HG02588 (cell line): ENCODE measurements around the gene PCNX3.
"Not testable (repeated sequence)": the region's sequence is repeated elsewhere in the genome, so short reads cannot be mapped to it uniquely, and the experiment has no call there.

Source experiments
- ATAC-seq: cut with Tn5 transposase; IDR thresholded peaks from one replicate; pipeline ENCODE4 v1.9.1; 2021; ENCODE audit warnings: mild to moderate bottlenecking, moderate library complexity; ENCODE audit not compliant: unreplicated experiment

Gene PCNX3

DNA sequence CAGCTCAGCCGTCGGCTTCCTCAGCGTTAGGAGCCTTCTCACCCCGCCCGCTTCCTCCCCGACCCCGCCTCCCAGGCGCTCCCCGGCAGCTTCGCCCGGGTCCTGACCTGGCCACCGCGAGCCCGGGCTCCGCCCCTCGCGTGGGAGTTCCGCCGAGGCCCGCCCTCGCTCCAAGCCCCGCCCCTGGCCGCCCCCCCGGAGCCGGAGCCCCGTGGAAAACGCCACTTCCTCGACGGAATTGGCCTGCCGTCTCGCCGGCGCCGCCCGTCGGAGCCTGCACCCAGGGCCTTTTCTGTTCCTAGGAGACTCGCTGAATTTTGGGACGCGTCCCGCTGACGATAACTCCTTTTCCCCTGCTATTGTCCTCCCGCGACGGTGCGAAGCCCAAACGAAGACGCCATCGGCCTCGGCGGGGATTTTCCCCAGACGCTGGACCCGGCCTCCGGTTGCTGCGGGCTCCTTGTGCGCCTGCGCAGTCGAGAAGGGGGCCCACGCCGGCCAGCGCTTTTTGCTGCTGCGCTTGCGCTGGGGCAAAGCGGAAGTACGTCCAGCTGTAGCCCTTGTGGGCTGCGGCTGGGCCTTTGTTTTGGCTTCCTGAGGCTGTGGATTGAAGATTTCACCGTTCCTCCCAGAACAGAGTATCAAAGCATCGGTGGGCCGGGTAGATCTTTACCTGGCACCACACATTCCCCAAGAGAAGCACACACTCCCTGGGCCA lies 37.1 kb downstream of the PCNX3 start:
- peak; percentile 79 for ATAC-seq

DNA sequence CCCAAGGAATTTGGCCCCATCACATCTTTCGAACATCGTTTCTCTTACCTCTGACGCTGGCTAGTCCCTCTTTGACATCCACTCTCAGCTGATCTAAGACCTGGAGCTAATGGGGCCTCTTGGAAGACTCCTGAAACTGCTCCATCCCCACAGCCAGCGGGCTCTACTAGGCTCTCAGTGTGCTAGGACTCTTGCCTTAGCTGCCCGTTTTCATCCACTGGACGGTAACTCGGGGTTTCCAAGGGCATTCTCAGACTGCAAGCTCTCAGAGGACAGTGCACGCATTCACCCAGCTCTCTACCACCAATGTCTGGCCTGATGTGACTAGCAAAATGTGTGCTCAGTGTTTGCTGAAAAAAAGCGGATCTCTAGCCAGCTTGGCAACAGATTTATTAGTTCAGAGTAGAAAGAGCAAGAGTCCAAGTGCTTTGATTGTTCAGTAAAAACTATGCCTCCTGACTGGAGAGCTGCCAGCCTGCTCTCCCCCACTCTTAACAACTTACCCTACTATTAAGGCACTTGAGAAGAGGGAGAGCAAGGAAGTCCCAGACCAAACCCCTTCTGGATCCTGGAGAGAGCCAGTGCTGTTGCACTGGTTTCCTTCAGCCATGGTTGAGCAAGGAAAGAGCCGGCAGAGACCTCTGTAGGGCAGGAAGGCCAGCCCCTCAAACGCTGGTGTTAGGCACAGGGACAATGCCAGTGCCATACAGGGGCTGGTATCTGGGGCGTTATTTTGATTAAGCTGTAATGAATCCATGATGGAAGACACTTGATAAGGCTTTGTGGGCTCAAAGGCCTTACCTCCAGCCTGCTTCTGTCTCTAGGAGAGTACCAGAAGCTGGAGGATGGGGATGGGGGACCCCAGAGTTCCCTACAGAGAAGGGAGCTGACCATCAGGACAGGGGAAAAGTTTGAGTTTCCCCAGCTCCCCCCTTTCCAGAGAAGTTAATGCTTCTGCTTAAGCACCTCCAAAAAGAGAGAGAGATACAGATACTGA lies 38.0 kb downstream of the PCNX3 start:
- no peak for ATAC-seq

DNA sequence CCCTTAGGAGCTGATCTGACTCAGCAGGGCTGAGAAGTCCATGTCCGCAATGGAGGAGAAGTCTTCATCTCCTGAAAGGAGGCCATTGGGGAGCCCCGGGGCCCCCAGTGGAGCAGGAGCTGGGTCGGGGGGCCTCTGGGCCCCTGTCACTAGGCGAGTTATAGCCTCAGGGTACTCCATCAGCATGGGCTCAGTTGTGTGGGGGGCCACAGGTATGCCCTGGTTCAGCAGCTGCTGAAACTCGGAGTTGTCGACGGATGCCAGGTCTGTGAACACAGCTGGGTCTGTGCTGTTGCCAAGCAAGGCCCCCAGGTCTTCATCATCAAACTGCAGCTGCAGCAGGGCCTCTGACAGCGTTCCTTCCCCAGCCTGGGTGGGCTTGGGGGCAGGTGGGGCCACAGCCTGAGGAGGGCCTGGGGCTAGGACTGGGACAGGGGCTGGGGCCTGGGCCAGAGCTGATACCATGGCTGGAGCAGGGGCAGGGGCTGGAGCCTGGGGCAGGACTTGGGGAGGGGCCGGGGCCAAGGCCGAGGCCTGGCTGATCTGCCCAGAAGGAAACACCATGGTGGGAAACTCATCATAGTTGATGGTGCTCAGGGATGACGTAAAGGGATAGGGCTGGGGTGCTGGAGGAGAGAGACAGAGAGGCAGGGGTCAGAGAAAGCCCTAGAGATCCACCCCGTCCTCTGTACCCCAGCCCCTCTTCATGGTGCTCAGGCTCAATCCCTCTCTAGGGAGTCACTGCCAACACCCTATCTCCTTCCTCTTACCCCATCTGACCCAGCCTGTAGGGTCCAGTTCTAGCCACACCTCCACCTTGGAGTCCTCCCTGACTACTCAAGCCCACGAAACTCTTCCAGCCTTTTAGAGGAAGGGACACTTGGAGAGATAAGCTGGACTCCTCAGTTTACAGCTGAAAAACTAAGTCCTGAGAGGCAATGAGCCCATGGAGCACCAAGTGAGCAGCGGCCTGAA lies 39.1 kb downstream of the PCNX3 start:
- no peak for ATAC-seq

DNA sequence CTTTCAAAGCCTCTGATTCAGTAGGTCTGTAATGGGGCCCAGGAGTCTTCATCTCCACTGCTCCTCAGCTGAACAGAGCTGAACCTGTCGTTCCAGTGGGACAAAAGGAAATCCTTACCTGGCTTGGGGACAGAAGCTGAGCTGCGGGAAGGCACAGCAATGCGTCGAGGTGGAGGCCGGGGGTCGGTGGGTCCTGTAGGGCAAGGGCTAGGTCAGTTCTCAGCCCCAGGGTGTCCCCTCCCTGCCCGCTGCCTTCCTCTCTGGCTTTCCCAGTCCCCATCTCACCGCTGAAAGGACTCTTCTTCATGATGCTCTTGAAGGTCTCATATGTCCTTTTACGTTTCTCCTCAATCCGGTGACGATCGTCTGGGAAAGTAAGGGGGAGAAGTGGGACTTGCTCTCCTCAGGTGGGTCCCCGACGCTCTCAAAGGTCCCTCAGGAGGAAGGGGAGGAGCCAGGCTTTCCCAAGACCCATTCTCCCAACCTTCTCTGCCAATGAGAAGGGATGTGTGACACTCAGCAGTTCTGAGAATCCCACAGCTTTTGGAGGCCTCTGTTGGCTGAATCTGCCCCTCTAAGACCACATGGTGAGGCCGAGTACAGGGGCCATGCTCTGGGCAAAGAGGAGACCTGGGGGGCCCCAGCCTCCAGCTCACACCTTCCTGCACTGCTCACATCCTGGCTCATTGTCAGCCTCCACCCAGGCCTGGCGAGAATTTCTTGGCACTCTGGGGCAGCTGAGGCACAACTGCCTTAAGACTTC lies 40.2 kb downstream of the PCNX3 start:
- no peak for ATAC-seq

DNA sequence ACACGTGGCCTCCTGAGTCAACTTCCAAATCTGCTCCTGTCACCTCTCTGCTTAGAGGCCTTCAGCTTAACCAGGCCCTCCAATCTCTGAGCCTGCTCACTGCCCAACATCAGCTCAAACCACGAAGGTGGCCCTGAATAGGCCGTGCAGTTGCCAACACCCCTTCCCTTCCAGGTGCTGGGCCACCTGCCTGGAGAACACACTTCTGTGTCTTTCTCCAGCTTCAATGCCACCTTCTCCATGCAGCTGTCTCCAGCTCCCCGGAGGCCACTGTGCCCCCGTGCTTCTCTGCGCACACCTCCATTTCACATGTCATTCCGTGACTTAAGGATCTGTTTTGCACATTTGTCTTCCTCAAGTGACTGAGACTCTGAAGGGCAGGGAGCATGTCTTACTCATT lies 41.9 kb downstream of the PCNX3 start:
- no peak for ATAC-seq

DNA sequence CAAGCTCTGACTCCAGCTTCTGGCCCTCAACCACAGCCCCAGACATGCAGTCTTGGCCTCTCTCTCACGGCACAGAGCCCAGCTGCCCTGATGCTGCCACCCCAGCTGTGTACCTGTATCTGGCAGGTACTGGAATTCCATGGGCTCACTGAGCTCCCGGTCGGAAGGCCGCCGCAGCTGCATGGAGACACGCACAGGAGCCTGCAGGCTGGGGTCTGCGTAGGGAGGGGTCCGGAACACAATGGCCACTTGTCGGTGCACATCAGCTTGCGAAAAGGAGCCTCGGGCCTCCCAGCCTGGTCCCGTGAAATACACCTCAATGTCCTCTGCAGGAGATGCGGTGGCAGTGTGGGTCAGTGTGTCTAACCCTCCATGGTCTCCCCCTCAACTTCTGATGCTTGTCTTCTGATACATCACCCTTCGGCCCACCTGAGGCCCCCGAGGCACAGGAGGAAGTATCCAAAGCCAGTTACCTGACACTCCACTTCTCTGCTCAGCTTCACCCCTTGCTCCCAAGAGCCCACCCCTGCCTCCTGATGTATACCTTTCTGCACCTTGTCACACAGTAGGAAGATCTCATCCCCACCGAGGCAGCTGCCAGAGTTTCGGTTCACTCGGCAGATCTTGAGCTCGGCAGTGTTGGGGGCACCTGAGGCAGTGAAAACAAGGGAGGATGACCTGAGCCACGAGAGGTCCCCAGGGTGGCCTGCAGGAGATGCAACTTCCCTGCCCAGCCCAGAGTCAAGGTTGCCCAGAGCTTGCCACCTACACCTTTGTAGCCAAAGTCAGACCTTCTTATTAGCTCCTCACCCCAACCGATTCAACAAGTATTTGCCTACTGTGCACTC lies 42.8 kb downstream of the PCNX3 start:
- no peak for ATAC-seq

DNA sequence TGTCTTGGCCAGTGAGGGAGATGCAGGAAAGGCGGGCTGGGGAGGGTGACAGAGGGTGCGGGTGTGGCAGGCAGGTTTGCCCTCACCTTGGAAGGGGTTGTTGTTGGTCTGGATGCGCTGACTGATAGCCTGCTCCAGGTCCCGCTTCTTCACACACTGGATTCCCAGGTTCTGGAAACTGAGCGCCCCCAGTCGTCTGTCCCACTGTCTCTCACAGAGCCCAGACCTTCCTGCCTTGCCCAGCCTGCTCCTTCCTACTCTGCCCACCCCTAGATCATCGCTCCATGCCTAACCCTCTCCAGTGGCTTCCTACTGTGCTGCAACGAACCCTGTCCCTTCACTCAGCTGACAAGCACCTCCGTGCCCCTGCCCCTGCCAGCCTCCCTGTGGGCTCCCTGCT lies 44.5 kb downstream of the PCNX3 start:
- ATAC-seq = no peak

DNA sequence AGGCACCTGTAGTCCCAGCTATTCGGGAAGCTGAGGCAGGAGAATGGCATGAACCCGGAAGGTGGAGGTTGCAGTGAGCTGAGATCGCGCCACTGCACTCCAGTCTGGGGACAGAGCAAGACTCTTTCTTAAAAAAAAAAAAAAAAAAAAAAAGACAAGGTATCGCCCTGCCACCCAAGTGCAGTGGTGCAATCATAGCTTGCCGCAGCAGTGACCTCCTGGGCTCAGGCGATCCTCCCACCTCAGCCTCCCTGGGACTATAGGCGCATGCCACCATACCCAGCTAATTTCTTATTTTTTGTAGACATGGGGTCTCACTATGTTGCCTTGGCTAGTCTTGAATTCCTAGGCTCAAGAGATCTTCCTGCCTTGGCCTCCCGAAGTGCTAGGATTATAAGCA lies 45.3 kb downstream of the PCNX3 start:
- ATAC-seq = not testable (repeated sequence)

DNA sequence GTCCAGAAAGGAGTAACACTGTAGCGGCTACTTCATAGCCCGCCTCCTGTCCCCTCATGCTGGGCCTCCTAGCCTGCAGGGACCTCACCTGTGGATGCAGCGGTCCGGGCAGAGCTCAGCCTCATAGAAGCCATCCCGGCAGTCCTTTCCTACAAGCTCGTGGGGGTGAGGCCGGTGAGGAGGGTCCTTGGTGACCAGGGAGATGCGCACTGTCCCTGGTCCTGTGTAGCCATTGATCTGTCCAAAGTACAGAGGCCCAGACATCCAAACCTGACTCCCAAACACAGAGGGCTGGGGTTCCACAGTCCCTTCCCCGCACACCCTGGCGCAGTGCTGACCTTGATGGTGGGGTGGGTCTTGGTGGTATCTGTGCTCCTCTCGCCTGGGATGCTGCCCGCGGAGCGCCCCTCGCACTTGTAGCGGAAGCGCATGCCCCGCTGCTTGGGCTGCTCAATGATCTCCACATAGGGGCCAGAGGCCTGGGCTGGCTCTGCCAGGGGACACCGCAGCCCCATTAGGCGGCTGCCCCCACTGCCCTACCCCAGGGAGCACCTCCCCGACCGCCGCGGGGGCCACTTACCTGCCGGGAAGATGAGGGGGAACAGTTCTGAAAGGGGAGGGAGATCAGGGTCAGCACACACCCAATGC lies 46.1 kb downstream of the PCNX3 start:
- no peak for ATAC-seq

DNA sequence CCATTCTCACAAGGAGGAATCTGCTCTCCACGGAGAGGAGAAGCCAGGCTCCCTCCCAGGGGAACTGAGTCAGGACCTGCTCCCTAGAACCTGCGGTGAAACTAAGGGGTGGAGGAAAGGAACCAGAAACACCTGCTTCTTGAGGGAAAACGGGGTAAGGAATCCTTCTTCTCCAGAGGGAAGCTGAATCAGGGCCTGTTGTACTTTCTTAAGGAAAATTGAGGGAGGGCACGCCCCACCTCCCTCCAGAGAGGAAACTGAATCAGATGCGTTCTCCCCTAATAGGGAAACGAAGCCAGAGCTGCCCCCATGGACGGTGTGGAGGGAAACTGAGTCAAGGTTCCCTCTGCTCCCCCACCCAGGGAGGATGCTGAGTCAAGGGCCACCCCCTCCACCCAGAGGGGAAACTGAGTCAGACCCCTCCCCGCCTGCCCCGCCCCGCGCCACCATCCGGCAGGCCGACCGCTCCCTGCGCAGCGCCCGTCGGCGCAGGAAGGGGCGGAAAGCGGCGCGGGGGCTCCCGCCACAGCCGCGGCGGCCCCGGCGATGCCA lies 46.7 kb downstream of the PCNX3 start:
- ATAC-seq = no peak

DNA sequence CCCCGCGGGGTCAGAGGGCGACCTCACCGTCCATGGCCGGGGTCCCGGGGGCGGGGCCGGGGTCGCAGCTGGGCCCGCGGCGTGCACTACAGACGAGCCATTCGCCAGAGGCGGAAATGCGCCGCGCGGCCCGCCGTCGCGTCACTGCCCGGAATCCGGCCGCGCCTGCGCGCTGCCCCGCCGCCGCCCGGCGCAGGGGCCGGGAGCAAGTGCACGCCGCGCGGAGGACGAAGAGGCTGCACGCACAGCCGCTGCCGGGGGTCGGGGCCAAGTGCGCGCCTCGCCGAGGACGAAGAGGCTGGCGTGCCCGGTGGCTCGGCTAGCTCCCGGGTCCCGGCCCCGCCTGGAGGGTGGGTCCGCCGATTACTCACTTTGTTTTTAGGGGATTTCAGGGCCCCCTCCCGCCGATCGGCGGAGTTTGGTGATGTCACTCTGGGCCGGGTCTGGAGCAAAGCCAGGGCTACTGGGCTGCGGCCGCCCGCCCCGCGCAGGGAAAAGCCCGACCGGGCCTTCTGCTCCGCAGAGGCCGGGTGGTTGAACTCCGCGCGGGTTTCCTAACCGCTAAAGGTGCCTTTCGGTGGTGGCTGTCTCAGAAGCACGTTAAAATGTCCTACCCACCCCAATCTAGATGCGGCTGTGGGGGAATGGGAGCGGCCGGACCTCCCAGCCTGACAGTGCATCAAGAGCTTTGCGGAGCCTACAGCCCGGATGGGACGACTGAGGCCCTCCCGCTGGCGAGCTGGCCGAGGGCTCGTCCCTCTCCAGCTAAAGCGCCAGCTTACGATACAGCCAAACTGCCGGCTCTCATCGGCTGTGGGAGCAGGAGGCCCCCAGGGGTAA lies 47.4 kb downstream of the PCNX3 start, which contains the start of gene RELA:
Gene RELA, minus strand, starts transcription at position 118 of the 840 bp plus-strand sequence. Its CDS starts 84 bp downstream, at position 34.
- peak; percentile 75 for ATAC-seq

DNA sequence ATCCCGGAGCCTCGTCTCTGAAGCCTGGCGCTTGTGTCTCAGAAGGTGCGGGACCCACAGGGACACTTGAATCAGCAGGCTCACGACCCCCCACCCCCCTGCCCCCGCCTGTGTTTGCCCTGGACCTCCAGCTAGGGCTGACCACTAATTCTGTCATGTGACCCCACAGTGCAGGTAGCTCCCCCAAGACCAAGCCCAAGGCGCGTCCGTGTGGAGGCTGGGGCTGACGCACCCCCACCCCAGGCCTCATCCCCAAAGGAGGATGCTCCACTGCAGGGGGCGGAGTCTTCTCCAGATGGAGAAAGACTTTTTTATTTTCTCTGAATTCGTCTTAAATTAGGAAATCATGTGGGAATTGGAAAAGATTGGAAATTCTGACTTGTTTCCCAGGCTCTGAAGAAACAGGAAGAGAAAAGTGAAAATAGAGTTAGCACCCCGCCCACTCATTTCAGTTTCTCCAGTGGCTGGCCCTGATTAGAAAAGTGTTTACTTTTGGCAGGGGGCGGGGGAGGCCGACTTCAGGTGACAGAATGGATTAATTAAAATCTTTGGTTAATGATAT lies 48.1 kb downstream of the PCNX3 start:
- ATAC-seq = peak; percentile 17

DNA sequence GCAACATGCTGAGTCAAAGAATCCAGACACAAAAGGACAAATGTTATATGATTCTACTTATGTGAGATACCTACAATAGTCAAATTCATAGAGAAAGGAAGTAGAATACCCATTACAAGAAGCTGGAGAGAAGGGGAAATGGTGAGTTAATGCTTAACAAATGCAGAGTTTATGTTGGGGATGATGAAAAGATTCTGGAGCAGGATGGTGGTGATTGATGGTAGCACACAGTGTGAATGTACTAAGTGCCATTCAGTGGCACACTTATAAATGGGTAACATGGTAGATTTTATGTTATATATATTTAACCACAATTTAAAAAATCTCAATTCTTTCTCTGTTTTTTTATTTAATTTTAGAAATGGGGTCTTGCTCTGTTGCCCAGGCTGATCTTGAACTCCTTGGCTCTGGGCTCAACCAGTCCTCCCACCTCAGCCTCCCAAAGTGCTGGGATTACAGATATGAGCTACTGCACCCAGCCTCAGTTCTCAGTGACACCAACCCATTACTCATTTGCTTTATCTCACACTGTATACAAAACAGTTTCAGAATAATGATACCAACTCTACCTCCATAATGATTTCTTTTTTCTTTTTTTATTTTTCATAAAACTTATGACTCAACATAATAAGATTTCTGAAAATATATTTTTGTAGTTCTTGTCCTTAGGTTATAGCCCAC lies 56.7 kb downstream of the PCNX3 start:
- no peak for ATAC-seq

DNA sequence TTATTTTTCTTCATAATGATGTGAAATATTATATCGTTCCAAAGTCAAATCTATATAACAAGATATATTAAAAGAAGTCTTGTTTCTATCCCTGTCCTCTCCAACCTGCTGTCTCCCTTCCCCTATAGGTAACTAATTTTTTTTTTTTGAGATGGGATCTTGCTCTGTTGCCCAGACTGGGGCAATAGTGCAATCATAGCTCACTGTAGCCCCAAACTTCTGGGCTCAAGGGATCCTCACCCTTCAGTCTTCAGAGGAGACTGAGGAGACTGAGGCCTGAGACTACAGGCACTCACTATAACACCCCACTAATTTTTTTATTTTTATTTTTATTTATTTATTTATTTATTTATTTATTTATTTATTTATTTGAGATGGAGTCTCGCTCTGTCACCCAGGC lies 57.4 kb downstream of the PCNX3 start:
- no peak for ATAC-seq

DNA sequence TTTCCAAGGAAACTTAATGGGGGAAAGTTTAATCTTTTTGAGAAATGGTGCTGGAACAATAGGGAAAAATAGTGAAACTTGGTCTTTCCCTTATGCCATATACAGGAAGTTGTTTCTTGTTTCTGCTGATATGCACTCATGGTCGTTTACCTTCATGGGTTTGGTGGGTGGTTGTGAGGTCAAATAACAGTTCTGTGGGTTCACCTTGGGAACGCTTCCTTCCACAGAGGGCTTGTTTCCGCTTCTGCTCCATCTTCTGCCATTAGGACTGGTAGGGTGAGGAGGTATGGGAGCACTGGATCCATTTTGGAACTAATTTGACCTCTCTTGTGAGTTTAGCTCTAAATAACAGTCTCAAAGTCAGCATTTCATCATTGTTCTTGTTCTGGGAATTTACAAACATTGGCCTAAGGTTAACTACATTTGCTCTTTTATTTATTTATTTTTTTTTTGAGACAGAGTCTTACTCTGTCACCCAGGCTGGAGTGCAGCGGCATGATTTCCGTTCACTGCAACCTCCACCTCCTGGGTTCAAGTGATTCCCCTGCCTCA lies 64.7 kb downstream of the PCNX3 start:
- no peak for ATAC-seq

DNA sequence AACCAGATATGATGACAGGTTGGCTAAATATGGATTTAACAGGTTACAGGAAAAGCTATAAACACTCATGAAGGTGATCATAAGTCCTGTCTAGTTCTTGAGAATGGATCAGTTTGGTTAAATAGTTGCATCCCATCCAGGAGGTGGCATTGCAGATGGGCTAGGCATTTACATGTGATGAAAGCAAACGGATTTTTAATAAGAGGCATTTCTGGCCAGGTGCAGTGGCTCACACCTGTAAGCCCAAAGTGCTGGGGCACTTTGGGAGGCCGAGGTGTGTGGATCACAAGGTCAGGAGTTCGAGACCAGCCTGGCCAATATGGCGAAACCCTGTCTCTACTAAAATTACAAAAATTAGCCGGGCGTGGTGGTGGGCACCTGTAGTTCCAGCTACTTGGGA lies 67.9 kb downstream of the PCNX3 start:
- not testable (repeated sequence) for ATAC-seq
